Kidney (tissue), 14 donors: ENCODE measurements around the gene ANO7. TPM values are rescaled to one million over a fixed set of nuclear protein-coding genes. Genes with fewer than 3 reads are reported as not detected.

ENCODE experiments used
- DNase-seq, 5 donors: peaks; one replicate each; pipeline ENCODE4 v3.0.0-alpha.2; 2013 to 2020
- FAIRE-seq: peaks from 2 replicates; lab custom pipeline; 2012; peaks lifted over from hg19 to GRCh38; lab: Jason Lieb, UNC
- H3K27ac ChIP-seq, 2 donors: one replicate each; pipeline ENCODE4 v1.7.0; 2013; ENCODE audit warnings: low read depth in 2 of 2, low read length in 2 of 2, inconsistent platforms in 1 of 2
- H3K27me3 ChIP-seq: one replicate; pipeline ENCODE4 v1.7.1; 2013; ENCODE audit warnings: low read length, inconsistent platforms; ENCODE audit not compliant: control insufficient read depth, insufficient read depth
- H3K36me3 ChIP-seq, 3 donors: one replicate each; pipeline versions ENCODE4 v1.7.0 to v1.7.1; 2013; ENCODE audit warnings: low read length in 3 of 3, control low read depth in 1 of 3, inconsistent platforms in 1 of 3; ENCODE audit not compliant: insufficient read depth in 3 of 3, control insufficient read depth in 2 of 3
- H3K4me1 ChIP-seq, 3 donors: one replicate each; pipeline versions ENCODE4 v1.7.0 to v1.7.1; 2013; ENCODE audit warnings: low read length in 3 of 3, inconsistent platforms in 1 of 3, low read depth in 1 of 3; ENCODE audit not compliant: control insufficient read depth in 2 of 3, insufficient read depth in 2 of 3
- H3K4me3 ChIP-seq, 3 donors: one replicate each; pipeline versions ENCODE4 v1.7.0 to v1.8.1; 2013; ENCODE audit warnings: low read length in 3 of 3, control low read depth in 1 of 3, inconsistent platforms in 1 of 3
- H3K9ac ChIP-seq, 3 donors: one replicate each; pipeline versions ENCODE4 v1.7.0 to v1.7.1; 2013; ENCODE audit warnings: low read length in 3 of 3, control low read depth in 1 of 3, inconsistent platforms in 1 of 3
- H3K9me3 ChIP-seq, 3 donors: one replicate each; pipeline versions ENCODE4 v1.7.0 to v1.7.1; 2013; ENCODE audit warnings: low read length in 3 of 3, control low read depth in 1 of 3, inconsistent platforms in 1 of 3; ENCODE audit not compliant: control insufficient read depth in 2 of 3, insufficient read depth in 1 of 3
- CTCF ChIP-seq: IDR thresholded peaks from 3 replicates; pipeline ENCODE4 v1.5.1; 2012; ENCODE audit warnings: mild to moderate bottlenecking, moderate library complexity, borderline replicate concordance; ENCODE audit not compliant: insufficient read depth; ENCODE audit errors: extremely low read depth
- intact Hi-C: fragments of 100-400 bp; cut with DNase I; formaldehyde crosslinking; loops from one replicate; pipeline ENCODE4 v1.11.1; 2022
- polyA plus RNA-seq: library from polyadenylated mRNA; stranded (reverse); fragments of 350-450 nt; fragmentation: Illumina TruSeq; extraction: RNeasy Lipid Tissue Mini Kit (QIAGEN cat#74804); gene quantifications from one replicate; pipeline ENCODE4 v1.2.3, GENCODE V29; 2014; ENCODE audit warnings: low read depth, low replicate concordance; ENCODE audit not compliant: insufficient read depth
- total RNA-seq: library from RNA; stranded (reverse); fragmentation: NEBNext Ultra II Directional; extraction: Animal tissue kit (Norgen Biotek cat#: 25700); gene quantifications from one replicate; pipeline ENCODE4 v1.2.1, GENCODE V29; 2021
- donor health status: control.
- donor health status: control.
- donor health status: control.
- donor health status: control.
- donor health status: control.
- donor health status: DM: yes; HTN: yes; CAD: no.
- donor health status: Normal renal cell carcinoma (clear cell type).

Gene ANO7
- total and polyA plus RNA-seq, 2 donors from 2014 or later, result 1.1 to 1.9 TPM

GRCh38 chr2:241163601-241164118 lies 24.8 kb upstream of the ANO7 start:
- H3K4me1 ChIP-seq, result peaks cover 0 to 4% (median 0%) of the 10 kb centered on the region in 3 donors
- TF ChIP-seq CTCF, result no peak
- FAIRE-seq (no peak), DNase-seq (no peak)
- no peak overlapping the region for H3K9ac ChIP-seq
- no peaks in the 10 kb centered on the region for H3K9me3 ChIP-seq
- H3K27me3 ChIP-seq, result no peaks in the 10 kb centered on the region
- no peak overlapping the region for H3K4me3 ChIP-seq
- intact Hi-C loops, result no loop called here
- H3K36me3 ChIP-seq, result peaks cover 0 to 30% (median 26%) of the 10 kb centered on the region in 3 donors
- H3K27ac ChIP-seq, result no peak overlapping the region

GRCh38 chr2:241168366-241168765 lies 20.1 kb upstream of the ANO7 start:
- Histone ChIP-seq H3K4me3 (no peak overlapping the region), H3K27me3 (no peaks in the 10 kb centered on the region), H3K27ac (no peak overlapping the region), H3K36me3 (peaks cover 12 to 51% (median 42%) of the 10 kb centered on the region in 3 donors), H3K9ac (no peak overlapping the region), H3K9me3 (peaks cover 0 to 12% (median 4%) of the 10 kb centered on the region in 3 donors), H3K4me1 (no peaks in the 10 kb centered on the region)
- no peak for DNase-seq
- FAIRE-seq, result no peak
- intact Hi-C loops, result no loop called here
- no peak for TF ChIP-seq CTCF

- Histone ChIP-seq H3K36me3 (peaks cover 12 to 43% (median 19%) of the 10 kb centered on the region in 3 donors), H3K27ac (no peak overlapping the region), H3K4me1 (no peaks in the 10 kb centered on the region), H3K4me3 (no peak overlapping the region), H3K9me3 (peaks cover 0 to 12% (median 4%) of the 10 kb centered on the region in 3 donors), H3K9ac (no peak overlapping the region), H3K27me3 (no peaks in the 10 kb centered on the region)
- no peak for FAIRE-seq
- no peak for DNase-seq
- intact Hi-C loops, result no loop called here
- TF ChIP-seq CTCF, result no peak
These were observed 14.9 kb upstream of the ANO7 start for GRCh38 chr2:241173557-241173956.
